HepG2 (cell line): ENCODE results near the gene UQCC5. TPM values are rescaled to one million over a fixed set of nuclear protein-coding genes. Genes with fewer than 3 reads are reported as not detected.

ENCODE experiments used
- CHD4 ChIP-seq: fragments of 200-600 bp; sonication (generic); IDR thresholded peaks from 2 replicates; pipeline ENCODE4 v1.7.0; 2017; ENCODE audit warnings: mild to moderate bottlenecking, low read length, borderline replicate concordance
- KDM1A ChIP-seq: IDR thresholded peaks from 2 replicates; pipeline ENCODE4 v1.6.1; 2016; ENCODE audit warnings: missing compliant biosample characterization
- KMT2B ChIP-seq: IDR thresholded peaks from 2 replicates; pipeline ENCODE4 v1.6.1; 2016; ENCODE audit warnings: missing genetic modification reagents, missing compliant biosample characterization
- MEIS1 ChIP-seq: sonication (generic); formaldehyde crosslinking; IDR thresholded peaks from 2 replicates; pipeline ENCODE4 v1.9.0; 2021; ENCODE audit warnings: mild to moderate bottlenecking, missing genetic modification reagents, moderate library complexity, borderline replicate concordance
- NAIF1 ChIP-seq: sonication (generic); formaldehyde crosslinking; IDR thresholded peaks from 2 replicates; pipeline ENCODE4 v1.5.0; 2020; ENCODE audit warnings: mild to moderate bottlenecking, missing genetic modification reagents, borderline replicate concordance
- RFX1 ChIP-seq: fragments of 450-650 bp; IDR thresholded peaks from 2 replicates; pipeline ENCODE4 v1.6.1; 2017
- SIX4 ChIP-seq: sonication (generic); formaldehyde crosslinking; IDR thresholded peaks from 2 replicates; pipeline ENCODE4 v1.4.0; 2020; ENCODE audit warnings: missing genetic modification reagents
- SOX5 ChIP-seq: IDR thresholded peaks from 2 replicates; pipeline ENCODE4 v1.6.1; 2016; ENCODE audit warnings: borderline replicate concordance
- SP5 ChIP-seq: IDR thresholded peaks from 2 replicates; pipeline ENCODE4 v1.6.1; 2016; ENCODE audit warnings: low read depth, borderline replicate concordance
- SPEN ChIP-seq: sonication (generic); formaldehyde crosslinking; IDR thresholded peaks from 2 replicates; pipeline ENCODE4 v1.5.1; 2020; ENCODE audit warnings: low read depth, mild to moderate bottlenecking, missing genetic modification reagents
- ZFP82 ChIP-seq: sonication (generic); formaldehyde crosslinking; IDR thresholded peaks from 2 replicates; pipeline ENCODE4 v1.5.1; 2020; ENCODE audit warnings: mild to moderate bottlenecking, missing genetic modification reagents, borderline replicate concordance
- ZNF234 ChIP-seq: sonication (generic); formaldehyde crosslinking; conservative IDR thresholded peaks from 2 replicates; pipeline ENCODE4 v1.5.1; 2020; ENCODE audit warnings: mild to moderate bottlenecking, missing genetic modification reagents
- ZNF607 ChIP-seq: sonication (generic); formaldehyde crosslinking; IDR thresholded peaks from 2 replicates; pipeline ENCODE4 v1.5.1; 2020; ENCODE audit warnings: missing genetic modification reagents, mild to moderate bottlenecking, borderline replicate concordance
- ZNF7 ChIP-seq: IDR thresholded peaks from 2 replicates; pipeline ENCODE4 v1.6.1; 2016; ENCODE audit warnings: missing biosample characterization, missing genetic modification reagents
- ZNF709 ChIP-seq: sonication (generic); formaldehyde crosslinking; IDR thresholded peaks from 2 replicates; pipeline ENCODE4 v1.5.0; 2020; ENCODE audit warnings: mild to moderate bottlenecking, missing genetic modification reagents
- ZNF850 ChIP-seq: sonication (generic); formaldehyde crosslinking; conservative IDR thresholded peaks from 2 replicates; pipeline ENCODE4 v1.9.0; 2021; ENCODE audit warnings: mild to moderate bottlenecking, missing genetic modification reagents
- polyA plus RNA-seq, 8 experiments: library from polyadenylated mRNA; depleted of rRNA in 3 of 8; stranded (reverse) in 7 of 8; unstranded in 1 of 8; fragments of >200 nt; fragmentation: Illumina TruSeq in 4 of 8; extraction: Trizol in 4 of 8; gene quantifications; 2 replicates each; pipeline versions ENCODE4 v1.2.1 to v1.2.3, GENCODE V29; 2011 to 2016; ENCODE audit warnings: low read depth in 4 of 8, missing spikeins in 1 of 8, mixed read lengths in 1 of 8; ENCODE audit not compliant: insufficient read depth in 1 of 8
- total RNA-seq, 5 experiments: library from RNA; depleted of rRNA; stranded (reverse); fragments of >200 nt; fragmentation: Illumina TruSeq; extraction: Trizol; gene quantifications; 2 replicates each; pipeline ENCODE4 v1.2.3, GENCODE V29; 2016; ENCODE audit warnings: low read depth in 1 of 5
- TF ChIP-seq, protein P1 (sequence below): sonication (generic); formaldehyde crosslinking; IDR thresholded peaks from 2 replicates; pipeline ENCODE4 v1.5.0; 2020; ENCODE audit warnings: missing genetic modification reagents
- TF ChIP-seq, protein P2 (sequence below): sonication (generic); formaldehyde crosslinking; IDR thresholded peaks from 2 replicates; pipeline ENCODE4 v1.4.0; 2020; ENCODE audit warnings: mild to moderate bottlenecking, missing genetic modification reagents, borderline replicate concordance
- TF ChIP-seq, protein P3 (sequence below): sonication (generic); formaldehyde crosslinking; IDR thresholded peaks from 2 replicates; pipeline ENCODE4 v1.5.0; 2020; ENCODE audit warnings: mild to moderate bottlenecking, missing genetic modification reagents, borderline replicate concordance

Gene UQCC5
- total and polyA plus RNA-seq, 2 of the 13 experiments (the other 11 are each of a cell fraction or from before 2014, with no cell fraction given): 15.4 to 29.5 TPM

DNA sequence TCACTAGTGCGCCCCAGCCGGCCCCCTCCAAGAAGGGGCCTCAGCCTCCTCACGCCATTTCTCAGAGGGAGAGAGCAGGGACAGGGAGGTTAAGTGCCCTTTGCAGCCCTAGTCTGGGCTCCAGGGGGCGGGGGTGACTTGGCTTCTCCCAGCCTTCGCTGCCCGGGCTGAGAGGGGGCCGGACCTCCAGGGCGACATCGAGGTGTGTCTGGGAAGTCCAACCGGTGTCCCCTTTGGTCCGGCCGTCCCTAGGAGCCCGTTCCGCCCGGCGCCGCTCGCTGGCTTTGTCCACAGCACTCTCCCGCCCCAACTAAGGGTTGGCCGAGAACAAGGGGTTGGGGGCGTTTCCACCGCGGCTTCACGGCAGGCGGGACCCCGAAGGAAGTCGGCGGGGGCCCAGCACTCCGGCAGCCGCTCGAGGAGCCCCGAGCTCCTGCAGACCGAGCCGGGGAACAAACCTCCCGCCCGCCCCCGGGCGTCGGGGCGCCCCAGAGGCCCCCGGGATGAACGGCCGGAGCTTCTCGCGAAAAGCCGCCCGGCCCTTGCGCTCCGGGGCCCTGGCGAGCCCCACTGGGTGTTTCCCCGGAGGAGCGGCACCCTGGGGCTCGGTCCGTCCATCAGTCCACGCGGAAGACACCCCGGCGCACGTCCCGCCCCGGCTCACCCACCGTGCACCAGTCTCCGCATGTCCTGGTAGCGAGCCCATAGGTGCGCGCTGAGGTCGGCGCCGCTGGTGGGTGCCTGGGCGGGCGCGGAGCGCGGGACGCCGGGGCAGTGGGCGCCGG lies 3.4 kb upstream of the UQCC5 start (continued):
- TF ChIP-seq SPEN: no peak
- no peak for TF ChIP-seq SOX5 (CRISPR knock-in tag)
- TF ChIP-seq ZNF7 (CRISPR knock-in tag): no peak
- no peak for TF ChIP-seq KDM1A (CRISPR knock-in tag)
- TF ChIP-seq, protein P1, sequence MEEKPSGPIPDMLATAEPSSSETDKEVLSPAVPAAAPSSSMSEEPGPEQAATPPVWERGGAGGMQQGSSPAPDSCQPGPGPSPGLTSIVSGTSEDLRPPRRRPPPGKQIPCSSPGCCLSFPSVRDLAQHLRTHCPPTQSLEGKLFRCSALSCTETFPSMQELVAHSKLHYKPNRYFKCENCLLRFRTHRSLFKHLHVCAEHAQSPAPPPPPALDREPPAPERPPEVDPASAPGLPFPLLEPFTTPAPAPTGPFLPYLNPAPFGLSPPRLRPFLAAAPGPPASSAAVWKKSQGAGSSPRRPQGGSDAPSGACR (CRISPR knock-in tag): no peak
- TF ChIP-seq, protein P2, sequence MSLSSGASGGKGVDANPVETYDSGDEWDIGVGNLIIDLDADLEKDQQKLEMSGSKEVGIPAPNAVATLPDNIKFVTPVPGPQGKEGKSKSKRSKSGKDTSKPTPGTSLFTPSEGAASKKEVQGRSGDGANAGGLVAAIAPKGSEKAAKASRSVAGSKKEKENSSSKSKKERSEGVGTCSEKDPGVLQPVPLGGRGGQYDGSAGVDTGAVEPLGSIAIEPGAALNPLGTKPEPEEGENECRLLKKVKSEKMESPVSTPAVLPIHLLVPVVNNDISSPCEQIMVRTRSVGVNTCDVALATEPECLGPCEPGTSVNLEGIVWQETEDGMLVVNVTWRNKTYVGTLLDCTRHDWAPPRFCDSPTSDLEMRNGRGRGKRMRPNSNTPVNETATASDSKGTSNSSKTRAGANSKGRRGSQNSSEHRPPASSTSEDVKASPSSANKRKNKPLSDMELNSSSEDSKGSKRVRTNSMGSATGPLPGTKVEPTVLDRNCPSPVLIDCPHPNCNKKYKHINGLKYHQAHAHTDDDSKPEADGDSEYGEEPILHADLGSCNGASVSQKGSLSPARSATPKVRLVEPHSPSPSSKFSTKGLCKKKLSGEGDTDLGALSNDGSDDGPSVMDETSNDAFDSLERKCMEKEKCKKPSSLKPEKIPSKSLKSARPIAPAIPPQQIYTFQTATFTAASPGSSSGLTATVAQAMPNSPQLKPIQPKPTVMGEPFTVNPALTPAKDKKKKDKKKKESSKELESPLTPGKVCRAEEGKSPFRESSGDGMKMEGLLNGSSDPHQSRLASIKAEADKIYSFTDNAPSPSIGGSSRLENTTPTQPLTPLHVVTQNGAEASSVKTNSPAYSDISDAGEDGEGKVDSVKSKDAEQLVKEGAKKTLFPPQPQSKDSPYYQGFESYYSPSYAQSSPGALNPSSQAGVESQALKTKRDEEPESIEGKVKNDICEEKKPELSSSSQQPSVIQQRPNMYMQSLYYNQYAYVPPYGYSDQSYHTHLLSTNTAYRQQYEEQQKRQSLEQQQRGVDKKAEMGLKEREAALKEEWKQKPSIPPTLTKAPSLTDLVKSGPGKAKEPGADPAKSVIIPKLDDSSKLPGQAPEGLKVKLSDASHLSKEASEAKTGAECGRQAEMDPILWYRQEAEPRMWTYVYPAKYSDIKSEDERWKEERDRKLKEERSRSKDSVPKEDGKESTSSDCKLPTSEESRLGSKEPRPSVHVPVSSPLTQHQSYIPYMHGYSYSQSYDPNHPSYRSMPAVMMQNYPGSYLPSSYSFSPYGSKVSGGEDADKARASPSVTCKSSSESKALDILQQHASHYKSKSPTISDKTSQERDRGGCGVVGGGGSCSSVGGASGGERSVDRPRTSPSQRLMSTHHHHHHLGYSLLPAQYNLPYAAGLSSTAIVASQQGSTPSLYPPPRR (CRISPR knock-in tag): no peak
- TF ChIP-seq ZNF607 (CRISPR knock-in tag): no peak
- TF ChIP-seq ZNF850 (CRISPR knock-in tag): 0 out of 2 replicates have a peak, but pooled peaks have one; percentile 38
- no peak for TF ChIP-seq MEIS1
- TF ChIP-seq, protein P3, sequence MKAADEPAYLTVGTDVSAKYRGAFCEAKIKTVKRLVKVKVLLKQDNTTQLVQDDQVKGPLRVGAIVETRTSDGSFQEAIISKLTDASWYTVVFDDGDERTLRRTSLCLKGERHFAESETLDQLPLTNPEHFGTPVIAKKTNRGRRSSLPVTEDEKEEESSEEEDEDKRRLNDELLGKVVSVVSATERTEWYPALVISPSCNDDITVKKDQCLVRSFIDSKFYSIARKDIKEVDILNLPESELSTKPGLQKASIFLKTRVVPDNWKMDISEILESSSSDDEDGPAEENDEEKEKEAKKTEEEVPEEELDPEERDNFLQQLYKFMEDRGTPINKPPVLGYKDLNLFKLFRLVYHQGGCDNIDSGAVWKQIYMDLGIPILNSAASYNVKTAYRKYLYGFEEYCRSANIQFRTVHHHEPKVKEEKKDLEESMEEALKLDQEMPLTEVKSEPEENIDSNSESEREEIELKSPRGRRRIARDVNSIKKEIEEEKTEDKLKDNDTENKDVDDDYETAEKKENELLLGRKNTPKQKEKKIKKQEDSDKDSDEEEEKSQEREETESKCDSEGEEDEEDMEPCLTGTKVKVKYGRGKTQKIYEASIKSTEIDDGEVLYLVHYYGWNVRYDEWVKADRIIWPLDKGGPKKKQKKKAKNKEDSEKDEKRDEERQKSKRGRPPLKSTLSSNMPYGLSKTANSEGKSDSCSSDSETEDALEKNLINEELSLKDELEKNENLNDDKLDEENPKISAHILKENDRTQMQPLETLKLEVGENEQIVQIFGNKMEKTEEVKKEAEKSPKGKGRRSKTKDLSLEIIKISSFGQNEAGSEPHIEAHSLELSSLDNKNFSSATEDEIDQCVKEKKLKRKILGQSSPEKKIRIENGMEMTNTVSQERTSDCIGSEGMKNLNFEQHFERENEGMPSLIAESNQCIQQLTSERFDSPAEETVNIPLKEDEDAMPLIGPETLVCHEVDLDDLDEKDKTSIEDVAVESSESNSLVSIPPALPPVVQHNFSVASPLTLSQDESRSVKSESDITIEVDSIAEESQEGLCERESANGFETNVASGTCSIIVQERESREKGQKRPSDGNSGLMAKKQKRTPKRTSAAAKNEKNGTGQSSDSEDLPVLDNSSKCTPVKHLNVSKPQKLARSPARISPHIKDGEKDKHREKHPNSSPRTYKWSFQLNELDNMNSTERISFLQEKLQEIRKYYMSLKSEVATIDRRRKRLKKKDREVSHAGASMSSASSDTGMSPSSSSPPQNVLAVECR (CRISPR knock-in tag): peak; percentile 51; the same call in 1 of the 2 replicates
- no peak for TF ChIP-seq RFX1
- TF ChIP-seq ZNF709 (CRISPR knock-in tag): no peak
- TF ChIP-seq ZFP82: peak; percentile 14; the same call in 1 of the 2 replicates
- TF ChIP-seq CHD4: no peak
- 0 out of 2 replicates have a peak, but pooled peaks have one; percentile 61 for TF ChIP-seq ZNF234
- no peak for TF ChIP-seq SIX4 (CRISPR knock-in tag)
- TF ChIP-seq SP5 (CRISPR knock-in tag): no peak
- no peak for TF ChIP-seq NAIF1
- TF ChIP-seq KMT2B: no peak
